Stomach (tissue), 9 donors: ENCODE measurements around the gene ROBO3. TPM values are rescaled to one million over a fixed set of nuclear protein-coding genes. Genes with fewer than 3 reads are reported as not detected.
A peak's percentile ranks its signal among the peaks of the same experiment; 100 is the strongest.

Experiments
- DNase-seq, 2 donors: peaks; one replicate each; pipeline versions ENCODE4 v3.0.0 to v3.0.0-alpha.2; 2013 to 2019
- H3K27ac ChIP-seq, 5 donors: fragments of 200-600 bp in 4 of 5; sonication (generic) in 4 of 5; one replicate each; pipeline ENCODE4 v1.5.1; 2013 to 2019; ENCODE audit warnings: mild to moderate bottlenecking in 1 of 5, moderate library complexity in 1 of 5
- H3K27me3 ChIP-seq, 3 donors: fragments of 200-600 bp; sonication (generic); one replicate each; pipeline ENCODE4 v1.5.1; 2017 to 2019; ENCODE audit warnings: mixed run types in 1 of 3
- H3K36me3 ChIP-seq, 4 donors: fragments of 200-600 bp; sonication (generic); 1 replicate in 3 of 4; 2 replicates in 1 of 4; pipeline ENCODE4 v1.5.1; 2016 to 2019
- H3K4me1 ChIP-seq, 4 donors: fragments of 200-600 bp; sonication (generic); one replicate each; pipeline ENCODE4 v1.5.1; 2016 to 2019
- H3K4me3 ChIP-seq, 4 donors: fragments of 200-600 bp; sonication (generic) in 3 of 4; one replicate each; pipeline ENCODE4 v1.5.1; 2016 to 2019; ENCODE audit warnings: mild to moderate bottlenecking in 1 of 4
- H3K9me3 ChIP-seq, 4 donors: fragments of 200-600 bp; sonication (generic); one replicate each; pipeline ENCODE4 v1.5.1; 2016 to 2019
- EP300 ChIP-seq: sonication (generic); formaldehyde crosslinking; IDR thresholded peaks from one replicate; pipeline ENCODE4 v1.6.1; 2017; ENCODE audit warnings: antibody characterized with exemption
- POLR2A ChIP-seq, 4 donors: fragments of 450-650 bp; IDR thresholded peaks; one replicate each; pipeline ENCODE4 v1.6.1; 2016; ENCODE audit warnings: antibody characterized with exemption in 4 of 4, control low read depth in 2 of 4, mild to moderate bottlenecking in 1 of 4, moderate library complexity in 1 of 4
- POLR2AphosphoS5 ChIP-seq, 3 donors: sonication (generic); formaldehyde crosslinking; IDR thresholded peaks; one replicate each; pipeline ENCODE4 v1.6.1; 2016; ENCODE audit warnings: antibody characterized with exemption in 3 of 3
- WGBS, 5 donors: extraction: QIAGEN DNeasy Blood & Tissue Kit in 3 of 5; methylation state at CpG; one replicate each; pipeline versions ENCODE4 v1.1.5 to v1.1.7; 2013 to 2018; 5-methylcytosine and 5-hydroxymethylcytosine counted together
- intact Hi-C: fragments of 100-400 bp; cut with DNase I; formaldehyde crosslinking; loops from one replicate; pipeline ENCODE4 v1.15.1; 2023; ENCODE audit warnings: low total_unique reads
- polyA plus RNA-seq, 3 donors: library from polyadenylated mRNA; stranded (reverse); fragments of 200-250 nt; gene quantifications; one replicate each; pipeline ENCODE4 v1.2.3, GENCODE V29; 2013
- total RNA-seq, 5 donors: library from RNA; depleted of rRNA; stranded (reverse); fragments of >200 nt; gene quantifications; one replicate each; pipeline versions ENCODE4 v1.1.0 to v1.2.3, GENCODE V29; 2014 to 2016
- TF ChIP-seq, protein P1 (sequence below), 7 experiments: fragments of 450-650 bp in 4 of 7; fragments of 200-600 bp in 3 of 7; sonication (generic) in 3 of 7; IDR thresholded peaks; one replicate each; pipeline ENCODE4 v1.5.1; 2016 to 2019; ENCODE audit warnings: antibody characterized with exemption in 7 of 7, control low read depth in 2 of 7, mild to moderate bottlenecking in 1 of 7
- donor health status: healthy with polysubstance abuse.
- donor health status: Bipolar disorder and iron deficiency.
- donor health status: healthy.

ROBO3 gene
- total and polyA plus RNA-seq, 8 donors = 1.7 to 39.1 (median 5.1) TPM; not detected in 1

DNA sequence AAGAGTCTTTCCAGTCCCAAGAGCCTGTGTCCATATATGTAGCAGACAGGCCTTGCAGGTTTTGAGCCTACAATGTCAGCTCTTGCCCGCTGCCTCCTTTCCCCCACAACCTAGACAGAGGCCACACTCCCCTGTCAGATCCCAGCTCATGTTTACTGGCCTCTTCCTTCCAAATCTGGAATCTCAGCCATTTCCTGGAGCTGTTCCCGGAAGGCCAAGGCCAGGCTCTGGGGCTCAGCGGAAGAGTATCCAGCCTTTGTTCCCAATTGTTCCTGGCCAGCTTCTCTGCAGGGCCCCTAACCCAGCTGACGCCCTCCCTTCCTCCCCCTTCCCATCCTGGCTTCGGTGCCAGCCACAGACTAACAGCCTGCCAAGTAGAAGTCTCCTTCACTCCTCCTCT lies 33.5 kb downstream of the ROBO3 start:
- TF ChIP-seq EP300 (no peak), POLR2AphosphoS5 (IDR thresholded peaks at IDR 0.05) (peak in 1 of 3 donors; percentile 10)
- WGBS, 5 donors = 45 to 60% (median 50%) methylated on average over 5 of the region's 5 CpGs
- peak in 1 of 2 donors; percentile 72 for DNase-seq
- Histone ChIP-seq H3K4me3 (no peak overlapping the region), H3K4me1 (peaks cover 0 to 9% (median 2%) of the 10 kb centered on the region in 4 donors), H3K27me3 (peaks cover 0 to 4% (median 0%) of the 10 kb centered on the region in 3 donors), H3K27ac (peak overlapping the region in 4 of 5 donors; percentile 46 to 77 (median 66)), H3K36me3 (no peaks in the 10 kb centered on the region), H3K9me3 (no peaks in the 10 kb centered on the region)
- intact Hi-C loops = no loop called here

DNA sequence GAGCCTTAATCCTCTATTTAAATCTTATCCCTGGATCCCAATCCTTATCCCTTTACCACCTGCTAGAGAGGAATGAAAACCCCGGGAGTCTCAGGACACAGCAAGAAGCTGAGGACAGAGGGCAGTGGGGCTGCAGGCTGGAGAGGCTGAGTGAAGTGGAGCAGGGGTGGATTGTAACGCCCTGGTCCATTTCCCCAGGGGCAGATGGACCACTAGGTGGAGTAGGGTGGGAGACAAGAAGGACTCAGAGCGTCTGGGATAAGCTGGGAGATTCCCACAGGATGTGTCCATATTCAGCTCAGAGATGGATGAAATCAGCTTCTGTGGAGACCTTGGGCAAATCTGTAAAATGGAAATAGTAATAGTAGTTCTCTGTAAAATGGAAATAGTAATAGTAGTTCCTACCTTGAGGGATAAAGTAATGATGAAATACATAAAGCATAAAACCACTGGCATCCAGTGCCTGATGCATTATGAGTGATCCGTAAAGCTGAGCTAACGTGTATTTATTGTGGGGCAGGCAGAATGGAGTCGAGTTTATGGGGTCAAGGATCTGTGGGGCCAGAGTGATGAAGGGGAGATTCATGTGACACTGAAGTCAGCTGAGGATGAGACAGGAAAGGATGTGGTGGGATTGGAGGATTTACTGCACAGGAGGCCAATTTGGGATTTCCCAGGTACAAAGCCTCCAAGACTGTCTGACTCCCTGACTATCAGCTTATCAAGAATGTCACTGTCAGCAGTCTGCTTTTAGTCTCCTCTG lies 34.3 kb downstream of the ROBO3 start:
- no peaks in the 10 kb centered on the region for H3K36me3 ChIP-seq
- DNase-seq = peak in 1 of 2 donors; percentile 2
- intact Hi-C loops = no loop called here
- TF ChIP-seq, protein P1, sequence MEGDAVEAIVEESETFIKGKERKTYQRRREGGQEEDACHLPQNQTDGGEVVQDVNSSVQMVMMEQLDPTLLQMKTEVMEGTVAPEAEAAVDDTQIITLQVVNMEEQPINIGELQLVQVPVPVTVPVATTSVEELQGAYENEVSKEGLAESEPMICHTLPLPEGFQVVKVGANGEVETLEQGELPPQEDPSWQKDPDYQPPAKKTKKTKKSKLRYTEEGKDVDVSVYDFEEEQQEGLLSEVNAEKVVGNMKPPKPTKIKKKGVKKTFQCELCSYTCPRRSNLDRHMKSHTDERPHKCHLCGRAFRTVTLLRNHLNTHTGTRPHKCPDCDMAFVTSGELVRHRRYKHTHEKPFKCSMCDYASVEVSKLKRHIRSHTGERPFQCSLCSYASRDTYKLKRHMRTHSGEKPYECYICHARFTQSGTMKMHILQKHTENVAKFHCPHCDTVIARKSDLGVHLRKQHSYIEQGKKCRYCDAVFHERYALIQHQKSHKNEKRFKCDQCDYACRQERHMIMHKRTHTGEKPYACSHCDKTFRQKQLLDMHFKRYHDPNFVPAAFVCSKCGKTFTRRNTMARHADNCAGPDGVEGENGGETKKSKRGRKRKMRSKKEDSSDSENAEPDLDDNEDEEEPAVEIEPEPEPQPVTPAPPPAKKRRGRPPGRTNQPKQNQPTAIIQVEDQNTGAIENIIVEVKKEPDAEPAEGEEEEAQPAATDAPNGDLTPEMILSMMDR (IDR thresholded peaks at IDR 0.05) = no peak
- TF ChIP-seq POLR2AphosphoS5 (IDR thresholded peaks at IDR 0.05) (no peak), POLR2A (IDR thresholded peaks at IDR 0.05) (no peak), EP300 (no peak)
- no peak overlapping the region for H3K4me3 ChIP-seq
- peak overlapping the region in 4 of 5 donors; percentile 46 to 77 (median 66) for H3K27ac ChIP-seq
- no peaks in the 10 kb centered on the region for H3K9me3 ChIP-seq
- WGBS, 5 donors = 46 to 62% (median 53%) methylated on average over 6 of the region's 6 CpGs
- peaks cover 0 to 4% (median 0%) of the 10 kb centered on the region in 3 donors for H3K27me3 ChIP-seq
- H3K4me1 ChIP-seq = peaks cover 0 to 9% (median 2%) of the 10 kb centered on the region in 4 donors

DNA sequence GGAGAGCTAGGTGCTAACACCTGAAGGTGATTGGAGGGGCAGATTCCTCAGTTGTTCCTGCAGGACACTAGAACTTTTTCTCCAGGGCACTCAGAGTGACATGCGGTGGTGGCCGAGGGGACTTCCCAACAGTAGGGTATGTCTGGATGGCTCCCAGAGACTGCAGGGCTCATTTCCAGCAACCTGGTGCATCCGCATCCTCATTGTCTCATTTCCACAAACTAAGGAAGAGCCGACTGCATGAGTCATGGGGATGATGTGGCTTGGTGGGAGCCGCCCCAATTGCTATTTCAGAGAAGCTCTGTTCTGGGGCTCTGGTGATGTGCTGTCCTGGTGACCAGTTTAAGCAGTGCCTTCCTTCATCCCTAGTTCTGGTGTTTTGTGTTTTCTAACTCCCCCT lies 35.2 kb downstream of the ROBO3 start:
- Histone ChIP-seq H3K9me3 (no peaks in the 10 kb centered on the region), H3K4me1 (peaks cover 0 to 9% (median 2%) of the 10 kb centered on the region in 4 donors), H3K4me3 (no peak overlapping the region), H3K27me3 (peaks cover 0 to 4% (median 0%) of the 10 kb centered on the region in 3 donors), H3K27ac (peak overlapping the region; percentile 8 to 77 (median 64)), H3K36me3 (no peaks in the 10 kb centered on the region)
- peak in 1 of 2 donors; percentile 49 for DNase-seq
- WGBS, 5 donors = 61 to 79% (median 73%) methylated on average over 2 to 5 of the region's 5 CpGs
- intact Hi-C loops = no loop called here
- TF ChIP-seq, protein P1 (IDR thresholded peaks at IDR 0.05) = no peak
- peak in 2 of 3 donors; percentile 29 to 42 for TF ChIP-seq POLR2AphosphoS5 (IDR thresholded peaks at IDR 0.05)

DNA sequence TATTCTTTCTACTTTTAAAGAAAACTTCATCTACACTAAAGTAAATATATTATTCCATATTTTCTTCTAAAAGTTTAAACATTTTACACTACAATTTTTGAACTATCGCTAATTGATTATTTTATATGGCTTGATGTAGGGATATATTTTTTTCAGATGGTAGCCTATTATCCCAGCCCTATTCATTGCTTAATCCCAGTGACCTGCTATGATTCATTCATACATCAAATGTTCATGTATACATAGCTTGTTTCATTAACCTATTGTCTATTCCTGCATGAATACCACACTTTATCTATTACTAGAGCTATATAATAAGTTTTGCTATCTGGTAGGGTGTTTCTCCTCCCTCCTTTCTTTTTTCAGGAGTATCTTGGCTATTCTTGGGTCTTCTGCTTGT lies 37.4 kb downstream of the ROBO3 start:
- intact Hi-C loops = no loop called here
- peaks cover 0 to 9% (median 2%) of the 10 kb centered on the region in 4 donors for H3K4me1 ChIP-seq
- DNase-seq = no peak
- TF ChIP-seq POLR2AphosphoS5 (IDR thresholded peaks at IDR 0.05) (no peak), POLR2A (IDR thresholded peaks at IDR 0.05) (no peak)
- peaks cover 0 to 3% (median 2%) of the 10 kb centered on the region in 3 donors for H3K27me3 ChIP-seq
- H3K4me3 ChIP-seq = no peak overlapping the region
- WGBS, 5 donors = 93 to 100% (median 96%) methylated on average over 1 of the region's 1 CpG
- no peaks in the 10 kb centered on the region for H3K9me3 ChIP-seq
- no peak overlapping the region for H3K27ac ChIP-seq
- H3K36me3 ChIP-seq = no peaks in the 10 kb centered on the region

DNA sequence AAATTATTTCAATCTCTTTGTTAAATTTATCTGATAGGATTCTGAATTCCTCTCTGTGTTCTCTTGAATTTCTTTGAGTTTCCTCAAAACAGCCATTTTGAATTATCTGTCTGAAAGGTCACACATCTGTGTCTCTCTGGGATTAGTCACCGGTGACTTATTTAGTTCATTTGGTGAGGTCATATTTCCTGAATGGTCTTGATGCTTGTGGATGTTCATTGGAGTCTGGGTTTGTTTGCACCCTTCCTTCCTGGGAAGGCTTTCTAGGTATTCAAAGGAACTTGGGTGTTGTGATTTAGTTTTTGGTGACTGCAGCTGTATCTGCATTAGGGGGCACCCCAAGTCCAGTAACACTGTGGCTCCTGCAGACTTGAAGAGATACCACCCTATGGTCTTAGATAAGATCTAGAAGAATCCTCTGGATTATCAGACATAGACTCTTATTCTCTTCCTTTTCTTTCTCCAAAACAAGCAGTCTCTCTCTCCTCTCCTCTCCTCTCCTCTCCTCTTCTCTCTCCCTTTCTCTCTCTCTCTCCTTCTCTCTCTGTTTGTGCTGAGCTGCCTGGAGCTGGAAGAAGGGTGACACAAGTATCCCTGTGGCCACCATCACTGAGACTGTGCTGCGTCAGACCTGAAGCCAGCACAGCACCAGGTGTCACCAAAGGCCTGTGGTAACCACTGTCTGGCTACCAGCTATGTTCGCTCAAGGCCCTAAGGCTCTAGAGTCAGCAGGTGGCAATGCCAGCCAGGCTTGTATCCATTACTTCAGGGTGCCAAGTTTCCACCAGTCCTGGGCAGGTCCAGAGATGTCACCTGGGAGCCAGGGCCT lies 50.5 kb downstream of the ROBO3 start:
- 72 to 84% (median 81%) methylated on average over 3 of the region's 3 CpGs for WGBS, 5 donors
- TF ChIP-seq POLR2AphosphoS5 (IDR thresholded peaks at IDR 0.05) (no peak), POLR2A (IDR thresholded peaks at IDR 0.05) (no peak), EP300 (no peak)
- TF ChIP-seq, protein P1 (IDR thresholded peaks at IDR 0.05) = no peak
- H3K36me3 ChIP-seq = no peaks in the 10 kb centered on the region
- peaks cover 0 to 16% (median 7%) of the 10 kb centered on the region in 3 donors for H3K27me3 ChIP-seq
- intact Hi-C loops = no loop called here
- peaks cover 0 to 16% (median 8%) of the 10 kb centered on the region in 4 donors for H3K9me3 ChIP-seq
- peaks cover 0 to 2% (median under 1%) of the 10 kb centered on the region in 4 donors for H3K4me1 ChIP-seq
- DNase-seq = no peak
- H3K4me3 ChIP-seq = no peak overlapping the region
- H3K27ac ChIP-seq = no peak overlapping the region
